H4 (cell line): ENCODE results near the gene CTDNEP1. TPM values are rescaled to one million over a fixed set of nuclear protein-coding genes. Genes with fewer than 3 reads are reported as not detected.
"Not testable (repeated sequence)": the region's sequence is repeated elsewhere in the genome, so short reads cannot be mapped to it uniquely, and the experiment has no call there.

Experiments
- DNase-seq: peaks from one replicate; pipeline ENCODE4 v3.0.0-alpha.2; 2015; ENCODE audit warnings: low spot score
- total RNA-seq: library from RNA; depleted of rRNA; stranded (reverse); fragments of >200 nt; shearing (Covaris generic); gene quantifications from 2 replicates; pipeline ENCODE4 v1.2.3, GENCODE V29; 2014

Gene CTDNEP1
- total RNA-seq, 1 experiment from 2014 or later, result 19.8 TPM

DNA sequence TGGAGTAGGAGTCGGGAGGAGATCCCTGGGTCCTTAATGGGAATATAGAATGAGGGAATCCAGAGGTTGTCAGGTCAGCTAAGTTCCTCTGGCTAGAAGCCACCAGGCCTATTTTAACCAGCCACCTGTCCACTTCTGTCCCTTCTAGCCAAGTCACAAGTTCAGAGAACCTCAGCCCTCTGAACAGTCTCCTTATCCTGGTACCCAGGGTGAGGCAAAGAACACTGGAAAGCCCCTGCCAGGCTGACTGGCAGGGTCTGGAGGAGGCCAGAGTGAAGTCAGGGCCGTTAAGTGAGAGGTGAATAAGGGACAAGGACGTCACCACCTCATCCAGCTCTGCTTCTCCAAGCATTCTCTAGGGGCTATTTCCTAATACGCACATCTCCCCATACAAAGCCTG, 2.7 kb downstream of the CTDNEP1 start:
- no peak for DNase-seq

DNA sequence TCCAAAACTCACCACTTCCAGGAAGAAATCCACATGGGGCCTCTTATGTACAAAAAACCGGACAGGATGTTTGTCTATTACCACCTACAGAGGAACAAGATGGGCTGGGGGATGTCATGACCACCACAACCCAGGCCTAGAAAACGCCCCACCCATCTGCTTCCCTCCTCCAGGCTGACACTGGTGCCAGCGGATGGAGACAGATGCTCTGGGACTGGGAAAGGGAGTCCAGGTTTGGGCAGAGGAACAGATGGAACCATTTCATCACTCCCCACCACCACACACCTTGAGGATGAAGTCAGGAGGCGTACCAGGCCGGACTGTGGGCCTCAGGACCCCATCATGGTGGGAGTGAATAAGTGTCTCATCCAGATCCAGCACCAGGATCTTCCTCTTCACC, 4.8 kb downstream of the CTDNEP1 start:
- DNase-seq, result no peak

DNA sequence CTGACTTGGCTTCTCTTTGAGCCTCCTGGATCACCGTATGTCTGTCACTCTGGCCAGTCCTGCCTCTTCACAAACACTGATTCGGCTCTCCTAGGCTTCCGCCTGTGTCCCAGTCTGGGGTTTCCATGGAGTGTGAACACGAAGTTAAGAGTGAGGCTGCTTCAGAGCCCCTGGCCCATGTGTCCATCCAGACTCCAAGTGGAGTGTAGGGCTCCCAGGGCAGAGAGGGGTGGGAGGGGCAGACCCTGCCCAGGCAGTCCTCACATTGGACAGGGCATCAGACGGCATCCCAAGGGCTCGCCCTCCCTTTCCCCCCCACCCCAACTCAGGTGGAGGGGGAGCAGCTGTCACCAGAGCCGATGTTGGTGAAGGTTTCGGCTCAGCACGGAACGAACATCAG, 7.7 kb downstream of the CTDNEP1 start:
- DNase-seq, result not testable (repeated sequence)

DNA sequence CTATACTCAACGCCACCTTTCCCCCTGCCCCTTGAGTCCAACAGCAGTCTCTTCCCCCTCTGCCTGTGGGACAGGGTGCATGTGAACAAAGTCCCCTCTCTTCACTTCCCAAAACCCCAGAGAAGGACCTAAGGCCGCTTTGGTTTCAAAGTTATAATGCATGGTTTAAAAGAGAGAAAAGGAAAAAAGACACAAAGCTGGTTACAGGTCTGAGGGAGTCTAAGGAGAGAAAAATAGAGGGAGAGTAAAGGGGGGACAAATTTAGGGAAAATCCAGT, 8.1 kb downstream of the CTDNEP1 start:
- DNase-seq, result no peak

DNA sequence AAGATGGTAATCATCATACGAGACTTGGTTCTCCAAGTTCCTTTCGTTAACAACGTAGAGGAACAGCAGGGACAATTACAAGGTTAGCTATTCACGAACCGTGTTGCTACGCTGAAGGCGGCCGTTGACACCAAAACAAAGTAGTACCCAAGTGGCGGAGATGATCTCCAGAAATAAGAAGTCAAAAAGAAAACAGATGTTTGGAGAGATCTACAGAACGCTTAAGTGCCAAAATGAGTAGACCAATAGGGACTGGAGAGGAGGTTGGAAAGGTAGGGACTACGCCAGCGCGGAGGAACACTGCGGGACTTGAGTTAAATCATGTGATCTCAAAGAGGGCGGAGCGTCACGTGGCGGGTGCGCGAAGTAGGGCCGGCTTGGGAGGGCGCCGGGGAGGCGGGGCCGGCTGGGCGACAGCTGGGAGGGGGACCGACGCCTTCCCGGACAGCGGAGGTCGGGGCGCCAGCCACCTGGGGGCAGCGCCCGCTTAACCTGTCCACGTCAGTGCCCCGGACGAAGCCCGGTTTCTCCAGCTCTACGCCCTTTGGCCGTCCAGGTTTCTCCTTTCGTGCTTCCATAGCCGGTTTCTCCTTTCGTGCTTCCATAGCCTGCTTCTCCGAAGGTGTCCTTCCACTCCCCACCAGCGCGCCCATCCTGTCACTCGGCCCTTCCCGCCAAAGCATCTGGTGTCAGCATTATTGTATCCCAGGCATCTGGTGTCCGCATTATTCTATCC, 8.6 kb downstream of the CTDNEP1 start:
- peak; percentile 85 for DNase-seq

DNA sequence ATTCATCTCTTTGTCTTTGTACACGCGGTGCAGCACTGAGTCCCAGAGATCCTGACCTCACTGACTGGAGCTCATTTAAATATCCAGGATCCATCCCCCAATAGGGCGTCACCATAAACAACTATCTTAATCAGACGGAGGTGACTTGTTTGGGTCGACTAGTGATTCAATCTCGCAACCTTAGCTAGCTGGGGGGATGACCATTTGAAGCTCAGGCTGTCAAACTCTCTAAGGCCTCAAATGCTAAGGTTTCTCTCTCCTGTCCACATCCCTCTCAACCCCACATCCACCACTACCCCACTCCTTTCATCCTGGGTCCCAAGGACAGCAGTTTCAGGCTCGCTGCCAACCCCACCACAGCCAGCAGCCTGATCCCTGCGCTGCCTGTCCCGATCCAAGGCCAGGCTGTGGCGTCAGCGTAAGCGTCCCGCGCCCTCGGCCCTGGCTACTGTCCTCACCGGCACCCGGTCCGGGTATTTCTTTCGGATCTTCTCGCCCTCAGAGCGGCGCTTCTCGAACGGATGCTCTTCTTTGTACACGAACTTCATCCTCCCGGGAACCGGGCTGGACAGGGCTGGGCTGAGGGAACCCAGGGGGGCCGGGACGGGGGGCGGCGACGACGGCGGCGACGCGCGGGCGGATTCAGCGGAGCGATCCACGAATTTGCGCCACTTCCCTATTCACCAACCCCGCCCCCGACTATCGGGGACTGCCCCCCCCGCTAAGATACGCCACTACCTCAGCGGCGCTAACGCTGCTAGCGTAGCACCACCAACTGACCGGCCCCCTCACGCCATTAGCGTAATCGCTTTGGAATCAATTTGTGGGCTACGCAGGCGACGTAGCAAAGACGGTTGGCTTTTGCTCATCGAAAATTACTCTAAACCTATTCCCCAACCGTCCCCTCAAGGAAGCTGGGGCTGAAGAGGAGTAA, 9.5 kb downstream of the CTDNEP1 start, which contains the start of gene GABARAP:
TSS of gene GABARAP (minus strand) at position 667 of the 934 bp plus-strand sequence. CDS start at position 548, 119 bp downstream.
- DNase-seq, result peak; percentile 82

DNA sequence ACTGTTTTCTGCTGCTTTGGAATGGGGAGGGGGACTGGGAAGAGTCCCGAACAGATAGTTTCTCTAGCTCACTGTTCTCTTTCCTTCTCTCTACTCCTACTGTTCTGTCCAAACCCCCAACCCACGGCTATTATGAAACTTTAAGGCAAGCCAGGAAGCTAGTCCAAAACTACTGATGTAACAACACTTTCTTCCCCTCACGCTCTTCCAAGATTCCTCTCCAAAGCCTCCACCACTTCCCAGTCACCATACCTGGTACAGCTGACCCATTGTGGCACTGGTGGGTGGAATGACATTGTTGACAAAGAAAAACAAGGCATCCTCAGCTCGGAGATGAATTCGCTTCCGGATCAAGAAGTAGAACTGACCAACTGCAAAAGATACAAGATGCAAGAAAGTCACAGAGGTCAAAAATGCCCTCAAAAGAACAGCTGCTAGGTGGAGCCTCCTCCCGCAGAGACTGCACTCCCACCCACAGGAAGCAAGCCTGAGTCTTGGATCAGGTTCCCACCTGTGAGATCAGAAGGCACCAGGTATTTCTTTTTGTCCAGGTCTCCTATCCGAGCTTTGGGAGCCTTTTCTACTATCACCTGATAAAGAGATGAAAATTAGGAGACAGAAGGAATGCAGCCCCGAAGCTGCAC, 10.3 kb downstream of the CTDNEP1 start:
- DNase-seq, result no peak

DNA sequence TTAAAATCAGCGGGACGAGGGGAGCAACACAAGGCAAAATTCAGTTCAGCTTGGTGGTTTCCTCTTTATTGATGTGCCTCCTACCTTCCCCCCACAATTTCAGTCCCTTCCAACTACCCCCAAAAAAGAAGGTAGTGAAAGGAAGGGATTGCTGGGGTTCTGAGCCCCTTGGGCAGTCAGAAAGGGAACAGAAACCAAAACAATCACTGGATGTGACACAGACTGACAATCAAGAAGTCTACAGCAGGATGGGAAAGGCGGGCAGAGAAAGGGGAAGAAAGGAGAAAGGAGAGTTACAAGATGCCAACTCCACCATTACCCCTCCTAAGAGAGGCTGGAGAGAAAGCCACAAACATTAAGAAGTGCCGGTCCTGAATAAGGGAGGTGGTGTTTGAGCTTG, 11.2 kb downstream of the CTDNEP1 start:
- DNase-seq, result no peak

DNA sequence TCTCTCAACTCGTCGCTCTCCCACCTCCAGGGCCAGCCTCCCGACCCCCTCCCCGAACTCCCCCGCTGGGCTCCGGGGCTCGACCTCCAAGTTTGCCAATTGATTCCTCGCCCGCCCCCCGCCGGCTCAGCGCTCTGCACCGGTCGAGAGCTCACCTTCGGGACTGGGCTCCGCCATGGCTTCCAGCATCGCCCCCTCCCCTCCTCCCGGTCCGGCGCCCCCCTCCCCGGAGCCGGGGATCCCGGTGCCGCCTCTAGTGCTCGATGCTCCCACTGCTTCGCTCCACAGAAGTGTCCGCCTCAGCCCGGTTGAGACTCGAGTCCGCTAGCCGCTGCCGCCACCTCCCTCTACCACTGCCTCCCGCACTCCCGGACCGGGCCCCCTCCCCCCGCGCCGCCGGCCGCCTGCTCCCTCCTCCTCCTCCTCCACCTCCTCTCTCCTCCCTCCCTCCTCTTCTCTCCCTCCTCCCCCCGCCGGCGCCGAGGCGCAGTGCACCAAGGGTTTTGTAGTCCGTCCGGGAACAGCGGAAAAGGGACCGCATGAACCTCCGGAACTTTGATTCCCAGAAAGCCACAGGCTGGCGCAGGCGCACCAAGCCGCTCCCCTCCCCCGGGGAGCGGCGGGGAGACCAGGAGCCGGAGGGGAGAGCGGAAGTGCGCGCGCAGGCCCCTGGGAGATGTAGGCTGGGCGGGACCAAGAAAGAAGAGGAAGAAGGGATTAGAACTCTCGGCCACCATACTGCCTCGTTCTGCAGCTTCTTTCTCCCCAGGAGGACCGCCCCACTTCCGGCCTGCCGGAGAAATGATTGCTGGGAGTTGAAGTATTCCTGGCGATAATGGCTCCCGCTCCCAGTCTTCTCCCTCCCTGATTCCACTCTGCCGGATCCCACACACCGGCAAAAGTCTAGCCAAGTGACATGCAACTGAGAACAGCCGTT, 12.2 kb downstream of the CTDNEP1 start, which contains the start of gene PHF23:
TSS of gene PHF23 (minus strand) at position 367 of the 937 bp plus-strand sequence. CDS start at position 189, 178 bp downstream.
- DNase-seq, result peak; percentile 96

DNA sequence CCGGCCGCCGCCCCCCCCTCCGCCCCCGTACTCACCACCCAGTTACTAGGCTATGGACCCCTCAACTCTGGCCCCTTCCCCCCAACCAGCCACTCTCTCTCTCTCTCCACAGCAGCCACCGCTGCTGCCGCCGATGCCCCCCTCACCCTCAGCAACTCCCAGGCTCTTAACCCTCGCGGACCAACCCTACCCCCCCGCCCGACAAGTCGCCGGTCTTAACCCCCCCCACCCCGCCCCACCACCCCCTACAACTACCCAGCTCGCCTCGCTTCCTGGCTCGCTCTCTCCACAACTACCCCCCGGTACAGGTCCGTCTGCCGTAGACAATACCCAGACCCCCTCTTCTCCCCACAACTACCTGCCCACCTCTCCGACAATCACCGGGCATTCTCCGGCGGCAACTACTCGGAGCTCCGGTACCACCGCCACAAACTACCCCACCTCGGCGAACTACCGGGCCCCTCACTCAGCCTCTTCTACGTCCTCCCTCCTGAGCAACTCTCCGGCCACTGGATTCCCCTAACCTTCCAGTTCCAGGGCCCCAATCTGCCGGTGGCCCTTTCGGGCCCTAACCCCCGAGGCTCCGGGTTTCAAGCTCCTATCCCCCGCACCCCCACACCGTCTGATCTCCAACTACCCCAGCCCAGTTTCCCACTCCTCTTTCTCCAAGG, 13.0 kb downstream of the CTDNEP1 start:
- no peak for DNase-seq

DNA sequence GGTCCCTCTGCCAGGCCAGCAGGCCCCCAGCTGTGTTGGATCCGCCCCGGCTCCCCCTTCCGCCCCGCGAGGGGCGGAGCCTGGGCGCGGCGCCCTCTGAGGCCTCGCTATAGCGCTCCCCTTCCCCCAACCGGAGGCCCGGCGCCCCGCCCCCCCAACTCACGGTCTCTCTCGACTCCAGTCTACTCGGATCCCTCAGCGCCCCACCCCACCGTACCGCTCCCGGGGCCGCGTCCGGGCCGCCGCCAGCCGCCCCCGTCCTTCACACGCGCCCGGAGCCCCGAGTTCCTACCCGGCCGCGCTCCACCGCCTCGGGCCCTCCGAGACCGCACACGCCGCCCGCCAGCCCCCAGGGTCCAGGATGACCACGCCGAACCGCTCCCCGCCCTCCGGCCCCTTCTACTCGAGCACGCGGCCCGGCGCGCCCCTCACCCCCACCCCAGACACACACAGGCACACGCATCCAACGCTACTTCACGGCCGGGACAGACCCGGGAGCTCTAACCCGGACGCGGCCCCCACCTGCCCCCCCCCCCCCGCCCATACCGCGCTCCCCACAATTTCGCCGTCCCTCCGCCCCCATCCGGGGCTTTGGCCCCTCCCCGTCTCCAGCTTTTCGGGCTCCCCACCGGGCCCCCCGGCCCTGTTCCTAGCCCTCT, 13.6 kb downstream of the CTDNEP1 start:
- DNase-seq, result no peak

DNA sequence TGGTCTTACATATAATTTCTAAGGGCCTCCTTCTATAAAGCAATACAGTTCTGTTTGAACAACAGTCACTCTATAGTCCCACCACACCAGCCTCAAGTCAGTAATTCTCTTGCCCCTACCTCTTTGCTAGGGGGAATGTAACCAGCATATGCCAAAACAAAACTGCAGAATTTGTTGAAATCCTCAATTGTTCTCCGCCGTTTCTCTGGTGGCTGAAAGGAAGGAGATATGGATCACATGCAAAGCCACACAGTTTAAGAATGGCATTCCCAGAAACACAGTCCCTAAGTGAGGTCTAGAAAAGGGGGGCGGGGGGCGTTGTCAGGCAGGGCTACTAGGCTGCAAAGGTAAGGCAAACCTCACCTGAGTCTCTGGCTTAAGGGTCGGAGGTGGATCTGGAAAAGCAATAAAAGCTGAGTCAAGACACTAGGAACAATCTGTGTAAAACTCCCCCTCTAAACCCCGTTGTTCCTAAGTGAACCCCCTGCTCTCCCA, 14.2 kb downstream of the CTDNEP1 start:
- DNase-seq, result no peak

DNA sequence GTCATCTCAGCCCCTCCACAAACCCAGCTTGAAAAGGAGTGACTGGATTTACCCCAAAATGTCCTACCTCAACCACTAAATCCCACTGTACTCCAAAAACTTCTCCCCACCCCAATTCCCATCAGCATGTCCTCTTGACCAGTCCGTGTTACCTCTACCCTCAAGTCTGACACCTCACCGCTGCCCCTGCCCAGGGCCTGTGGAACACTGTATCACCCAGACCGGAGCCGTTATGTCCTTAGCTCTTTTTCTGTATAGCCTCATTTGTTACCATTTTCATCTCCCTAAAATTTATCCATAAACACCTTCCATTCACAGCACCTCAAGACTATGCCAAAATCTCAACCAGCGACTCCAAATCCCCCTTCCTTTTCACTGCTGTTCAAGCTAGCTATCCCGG, 14.7 kb downstream of the CTDNEP1 start:
- DNase-seq, result no peak

DNA sequence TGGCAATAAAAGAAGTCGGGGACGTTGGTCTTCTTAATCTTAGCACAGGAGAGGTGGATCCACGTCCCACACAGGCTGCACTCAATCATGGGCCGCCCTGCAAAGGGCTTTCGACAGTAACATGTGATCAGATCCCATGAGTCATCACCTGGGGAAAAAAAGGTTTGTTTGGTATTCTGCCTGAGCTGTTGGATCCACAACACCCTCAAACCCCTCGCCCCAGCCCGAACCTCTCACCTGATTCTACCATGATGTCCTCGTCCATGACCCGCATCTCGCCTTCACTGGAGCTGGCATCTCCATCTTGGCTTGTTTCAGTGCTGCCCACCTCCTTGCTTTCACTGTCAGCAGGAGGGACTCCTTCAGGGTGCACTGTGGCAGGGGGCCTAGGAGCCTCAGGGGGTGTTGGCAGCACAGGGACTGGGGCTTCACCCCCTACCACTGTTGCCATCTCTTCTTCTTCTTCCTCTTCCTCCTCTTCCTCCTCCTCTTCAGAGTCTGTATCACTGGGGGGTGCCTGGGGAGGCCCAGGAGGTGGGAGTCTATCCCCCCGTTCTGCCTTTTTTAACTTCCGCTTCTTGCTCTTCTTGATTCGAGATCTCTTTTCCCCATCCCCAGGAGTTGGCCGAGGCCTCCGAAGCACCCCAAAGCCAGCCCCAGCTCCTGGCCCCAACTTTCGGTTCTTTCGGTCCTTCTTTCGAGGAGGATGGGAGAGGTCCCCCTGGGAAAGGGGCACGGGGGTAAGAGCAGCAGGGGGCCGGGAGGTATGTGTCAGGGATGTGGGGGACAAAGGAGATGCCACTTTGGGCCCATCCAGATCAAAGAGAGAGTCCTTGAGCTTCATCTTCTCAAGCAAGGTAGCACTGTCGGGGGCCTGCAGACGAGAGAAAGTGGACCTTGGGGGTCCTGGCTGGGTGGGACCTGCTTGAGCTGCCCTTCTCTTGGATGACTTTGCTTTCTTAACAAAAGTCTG, 15.6 kb downstream of the CTDNEP1 start:
- no peak for DNase-seq

DNA sequence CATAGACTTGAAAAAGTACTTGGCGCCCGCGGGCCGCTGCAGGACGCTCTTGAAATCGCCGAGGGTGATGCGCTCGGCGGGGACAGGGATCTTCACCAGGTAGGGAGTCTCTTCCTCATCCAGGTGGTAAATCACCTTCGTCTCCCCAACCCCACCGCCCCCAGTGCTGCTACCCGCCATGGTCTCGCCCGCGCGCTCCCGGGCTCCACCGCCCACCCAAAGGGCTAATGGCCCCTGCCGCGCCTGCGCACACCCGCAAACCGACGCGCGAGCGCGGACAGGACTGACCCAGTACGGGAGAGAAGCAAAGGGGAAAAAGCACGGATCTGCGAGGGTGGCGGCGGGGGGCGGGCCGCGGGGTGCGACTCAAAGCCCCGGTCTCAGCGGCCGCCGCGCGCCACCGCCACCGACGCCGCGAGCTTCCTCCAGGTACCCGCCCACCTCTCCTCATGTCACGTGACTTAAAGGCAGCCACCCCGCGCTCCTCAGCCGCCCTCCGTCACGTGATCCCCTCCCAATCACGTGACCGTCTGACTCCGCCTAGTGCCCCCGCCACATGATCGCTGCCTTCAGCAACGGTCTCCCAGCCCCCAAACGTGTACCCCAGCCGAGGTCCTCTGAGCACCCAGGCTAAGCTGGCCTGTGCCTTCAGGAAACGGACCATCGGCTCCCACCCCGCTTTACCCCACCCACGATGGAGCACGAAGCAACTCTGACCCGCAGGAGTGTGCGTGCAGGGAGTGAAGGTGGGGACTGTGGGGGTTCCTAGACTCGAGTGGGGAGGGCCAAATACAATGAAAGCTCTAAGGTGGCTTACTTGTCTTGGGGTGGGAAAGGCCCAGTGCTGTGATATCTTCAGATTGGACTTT, 17.2 kb downstream of the CTDNEP1 start, which contains the start of gene DVL2:
TSS of gene DVL2 (minus strand) at position 435 of the 869 bp plus-strand sequence. CDS start at position 180, 255 bp downstream.
- DNase-seq, result peak; percentile 92

DNA sequence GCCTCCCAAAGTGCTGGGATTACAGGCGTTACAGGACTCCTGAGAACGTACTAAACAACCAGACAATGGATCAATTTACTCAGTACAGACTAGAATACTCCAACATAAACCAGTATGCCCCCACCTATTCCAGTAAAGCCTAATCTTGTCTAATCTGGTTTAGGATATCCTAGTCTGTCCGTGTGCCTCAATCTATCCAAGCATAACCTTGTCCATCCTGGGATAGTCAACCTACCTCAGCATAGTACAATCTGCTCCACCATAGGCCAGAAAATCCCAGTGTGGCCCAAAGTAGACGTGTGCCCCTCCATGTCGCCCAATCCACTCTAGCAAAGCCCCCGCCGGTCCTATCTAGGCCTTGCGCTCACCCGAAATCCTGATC, 17.8 kb downstream of the CTDNEP1 start:
- DNase-seq, result no peak

DNA sequence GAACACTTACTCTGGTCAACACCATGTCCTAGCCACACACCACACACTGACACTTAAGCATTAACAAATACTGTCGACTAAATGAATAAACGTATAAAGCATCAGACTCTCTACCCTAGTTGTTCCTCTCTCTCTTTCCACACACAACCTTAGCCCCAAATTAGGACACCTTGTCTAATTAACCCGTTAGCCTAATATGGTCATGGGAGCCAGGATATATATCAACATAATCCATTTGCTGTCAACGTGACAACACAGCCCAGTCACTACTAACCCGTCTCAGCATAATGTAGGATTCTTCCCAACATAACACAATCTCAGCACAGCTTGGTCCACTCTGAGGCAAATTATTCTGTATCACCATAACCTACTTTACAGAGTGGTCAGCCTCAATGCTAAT, 19.4 kb downstream of the CTDNEP1 start:
- no peak for DNase-seq

DNA sequence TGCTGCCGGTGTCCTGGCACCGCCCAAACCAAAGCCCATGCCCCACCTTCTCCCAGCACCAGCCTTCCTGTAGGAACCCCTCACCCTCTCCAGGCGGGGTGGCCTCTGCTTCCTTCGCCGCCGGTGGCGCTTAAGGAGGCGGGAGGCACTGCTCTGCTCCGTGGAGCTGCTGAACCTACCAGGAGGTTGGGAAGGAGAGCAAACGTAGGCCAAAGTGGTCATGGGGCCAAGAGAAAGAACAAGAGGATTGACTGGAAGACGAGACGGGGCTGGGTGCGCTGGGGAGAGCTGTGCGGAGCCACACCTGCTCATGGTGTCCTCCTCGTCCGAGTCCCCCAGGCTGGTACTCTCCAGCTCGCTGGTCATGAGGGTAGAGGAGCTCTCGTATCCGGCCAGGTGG, 22.0 kb downstream of the CTDNEP1 start:
- no peak for DNase-seq
